Stimulated activated CD8-positive, alpha-beta memory T cell treated with anti-CD3 and anti-CD28 coated beads, Interleukin-7, amount 100 ng/mL, for 48 hours (primary cell): Measurements from ENCODE around the gene IQGAP1.
A peak's percentile ranks its signal among the peaks of the same experiment; 100 is the strongest.
"Not testable (repeated sequence)": the region's sequence is repeated elsewhere in the genome, so short reads cannot be mapped to it uniquely, and the experiment has no call there.

ENCODE experiments used
- DNase-seq, 2 donors: peaks; one replicate each; pipeline ENCODE4 v3.0.0-alpha.2; 2020; ENCODE audit warnings: low read depth in 1 of 2; ENCODE audit errors: extremely low read depth in 1 of 2

Gene IQGAP1

GRCh38 chr15:90479656-90480055 is 91.6 kb downstream of the IQGAP1 start:
- DNase-seq: no peak

- peak; percentile 8 to 15 for DNase-seq
These were observed 93.0 kb downstream of the IQGAP1 start for GRCh38 chr15:90481023-90481422.

GRCh38 chr15:90482124-90483011 is 94.3 kb downstream of the IQGAP1 start:
- DNase-seq: no peak

GRCh38 chr15:90483012-90483307 is 94.9 kb downstream of the IQGAP1 start:
- no peak for DNase-seq

GRCh38 chr15:90483637-90484036 is 95.6 kb downstream of the IQGAP1 start:
- no peak for DNase-seq

- DNase-seq: no peak
These were observed 99.1 kb downstream of the IQGAP1 start for GRCh38 chr15:90487186-90487585.

GRCh38 chr15:90489514-90489913 is 101.5 kb downstream of the IQGAP1 start:
- DNase-seq: no peak

- no peak for DNase-seq
These were observed 101.9 kb downstream of the IQGAP1 start for GRCh38 chr15:90489944-90490343.

GRCh38 chr15:90493647-90494046 is 105.6 kb downstream of the IQGAP1 start:
- no peak for DNase-seq

GRCh38 chr15:90495067-90495466 is 107.0 kb downstream of the IQGAP1 start:
- DNase-seq: no peak

- DNase-seq: no peak
These were observed 108.7 kb downstream of the IQGAP1 start for GRCh38 chr15:90496791-90497190.

GRCh38 chr15:90497376-90497775 is 109.3 kb downstream of the IQGAP1 start:
- DNase-seq: no peak

- DNase-seq: no peak
These were observed 109.9 kb downstream of the IQGAP1 start for GRCh38 chr15:90497912-90498311.

GRCh38 chr15:90500171-90500570 is 112.1 kb downstream of the IQGAP1 start:
- no peak for DNase-seq

- no peak for DNase-seq
These were observed 113.9 kb downstream of the IQGAP1 start for GRCh38 chr15:90501898-90502297.

GRCh38 chr15:90510781-90511180 is 122.7 kb downstream of the IQGAP1 start:
- not testable (repeated sequence) for DNase-seq

GRCh38 chr15:90511211-90511618 is 123.2 kb downstream of the IQGAP1 start:
- DNase-seq: not testable (repeated sequence)

GRCh38 chr15:90512276-90512675 is 124.2 kb downstream of the IQGAP1 start:
- DNase-seq: no peak

- no peak for DNase-seq
These were observed 124.9 kb downstream of the IQGAP1 start for GRCh38 chr15:90512981-90513380.

GRCh38 chr15:90513448-90513847 is 125.4 kb downstream of the IQGAP1 start:
- DNase-seq: no peak

GRCh38 chr15:90513893-90514292 is 125.9 kb downstream of the IQGAP1 start:
- not testable (repeated sequence) for DNase-seq

GRCh38 chr15:90519688-90520087 is 131.6 kb downstream of the IQGAP1 start:
- no peak for DNase-seq

- no peak for DNase-seq
These were observed 132.3 kb downstream of the IQGAP1 start for GRCh38 chr15:90520365-90520764.
